Omental fat pad (tissue), 4 donors: ENCODE data around the gene NEK3. TPM values are rescaled to one million over a fixed set of nuclear protein-coding genes. Genes with fewer than 3 reads are reported as not detected.
"Not testable (repeated sequence)": the region's sequence is repeated elsewhere in the genome, so short reads cannot be mapped to it uniquely, and the experiment has no call there.

Experiments
- ATAC-seq: fragments of 150-250 bp; one replicate; pipeline ENCODE4 v1.9.1; 2016; ENCODE audit warnings: mild to moderate bottlenecking, moderate library complexity; ENCODE audit not compliant: low FRiP score
- DNase-seq: peaks from one replicate; pipeline ENCODE4 v3.0.0-alpha.2; 2019; ENCODE audit warnings: low spot score
- total RNA-seq, 4 donors: library from RNA; depleted of rRNA; stranded (reverse); fragments of >200 nt; gene quantifications; one replicate each; pipeline ENCODE4 v1.1.0, GENCODE V29; 2016
- TF ChIP-seq, protein P1 (sequence below), 3 donors: fragments of 450-650 bp; IDR thresholded peaks; one replicate each; pipeline ENCODE4 v1.5.1; 2016 to 2017; ENCODE audit warnings: antibody characterized with exemption in 3 of 3, mild to moderate bottlenecking in 3 of 3, moderate library complexity in 2 of 3

NEK3 gene
- total RNA-seq, 4 donors from 2014 or later, result 7.5 to 25.1 (median 10.8) TPM

GRCh38 chr13:52096748-52097147 is 62.6 kb downstream of the NEK3 start:
- no peak for ATAC-seq
- no peak for DNase-seq
- TF ChIP-seq, protein P1, sequence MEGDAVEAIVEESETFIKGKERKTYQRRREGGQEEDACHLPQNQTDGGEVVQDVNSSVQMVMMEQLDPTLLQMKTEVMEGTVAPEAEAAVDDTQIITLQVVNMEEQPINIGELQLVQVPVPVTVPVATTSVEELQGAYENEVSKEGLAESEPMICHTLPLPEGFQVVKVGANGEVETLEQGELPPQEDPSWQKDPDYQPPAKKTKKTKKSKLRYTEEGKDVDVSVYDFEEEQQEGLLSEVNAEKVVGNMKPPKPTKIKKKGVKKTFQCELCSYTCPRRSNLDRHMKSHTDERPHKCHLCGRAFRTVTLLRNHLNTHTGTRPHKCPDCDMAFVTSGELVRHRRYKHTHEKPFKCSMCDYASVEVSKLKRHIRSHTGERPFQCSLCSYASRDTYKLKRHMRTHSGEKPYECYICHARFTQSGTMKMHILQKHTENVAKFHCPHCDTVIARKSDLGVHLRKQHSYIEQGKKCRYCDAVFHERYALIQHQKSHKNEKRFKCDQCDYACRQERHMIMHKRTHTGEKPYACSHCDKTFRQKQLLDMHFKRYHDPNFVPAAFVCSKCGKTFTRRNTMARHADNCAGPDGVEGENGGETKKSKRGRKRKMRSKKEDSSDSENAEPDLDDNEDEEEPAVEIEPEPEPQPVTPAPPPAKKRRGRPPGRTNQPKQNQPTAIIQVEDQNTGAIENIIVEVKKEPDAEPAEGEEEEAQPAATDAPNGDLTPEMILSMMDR (IDR thresholded peaks at IDR 0.05), result no peak

GRCh38 chr13:52096062-52096461 is 63.3 kb downstream of the NEK3 start:
- DNase-seq (no peak), ATAC-seq (no peak)
- TF ChIP-seq, protein P1 (IDR thresholded peaks at IDR 0.05), result no peak

- TF ChIP-seq, protein P1 (IDR thresholded peaks at IDR 0.05), result no peak
- DNase-seq (no peak), ATAC-seq (no peak)
Observed at GRCh38 chr13:52092087-52092486, 67.3 kb downstream of the NEK3 start.

GRCh38 chr13:52091473-52091872 is 67.9 kb downstream of the NEK3 start:
- TF ChIP-seq, protein P1 (IDR thresholded peaks at IDR 0.05), result no peak
- DNase-seq (no peak), ATAC-seq (no peak)

- TF ChIP-seq, protein P1 (IDR thresholded peaks at IDR 0.05), result no peak
- ATAC-seq (no peak), DNase-seq (no peak)
Observed at GRCh38 chr13:52085421-52085820, 74.0 kb downstream of the NEK3 start.

DNA sequence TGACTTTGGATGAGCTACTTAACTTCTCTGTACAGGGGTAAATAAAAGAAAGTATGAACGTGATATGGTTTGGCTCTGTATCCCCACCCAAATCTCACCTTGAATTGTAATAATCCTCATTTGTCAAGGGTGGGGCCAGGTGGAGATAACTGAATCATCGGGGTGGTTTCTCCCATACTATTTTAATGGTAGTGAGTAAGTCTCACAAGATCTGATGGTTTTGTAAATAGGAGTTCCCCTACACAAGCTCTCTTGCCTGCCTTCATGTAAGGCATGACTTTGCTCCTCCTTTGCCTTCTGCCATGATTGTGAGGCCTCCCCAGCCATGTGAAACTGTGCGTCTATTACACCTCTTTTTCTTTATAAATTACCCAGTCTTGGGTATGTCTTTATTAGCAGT is 74.4 kb downstream of the NEK3 start:
- ATAC-seq, DNase-seq: not testable (repeated sequence)

Other genes starting within 250 kb of the NEK3 start
- 10 to 100 TPM in 2 of 4 donors, 1 to 10 TPM in 2; 5.2 to 29.2 (median 10.9) TPM for gene ATP7B, start 148.1 kb downstream of the NEK3 start, total RNA-seq
- 10 to 100 TPM; 17.5 to 27.7 (median 25.4) TPM for gene ALG11, start 147.2 kb downstream of the NEK3 start, total RNA-seq
- gene UTP14C, start 134.9 kb downstream of the NEK3 start, total RNA-seq, result 10 to 100 TPM; 13.7 to 22.5 (median 14.8) TPM
- gene NEK5, start 30.5 kb downstream of the NEK3 start, total RNA-seq, result 1 to 10 TPM in 1 of 4 donors, under 1 TPM in 3; 0.32 to 2.5 (median 0.52) TPM
- gene THSD1, start 246.6 kb upstream of the NEK3 start, total RNA-seq, result 10 to 100 TPM in 1 of 4 donors, 1 to 10 TPM in 3; 2.8 to 21.6 (median 4.2) TPM